Natural killer cell (primary cell): ENCODE results near the gene ZFR2. TPM values are rescaled to one million over a fixed set of nuclear protein-coding genes. Genes with fewer than 3 reads are reported as not detected.

Source experiments
- ATAC-seq, 3 donors: fragments of 150-1000 bp in 2 of 3; fragments of 200-7000 bp in 1 of 3; cut with Tn5 transposase; 1 replicate in 1 of 3; 2 replicates in 2 of 3; pipeline ENCODE4 v1.10.0; 2021; ENCODE audit warnings: mild to moderate bottlenecking in 2 of 3, moderate library complexity in 2 of 3
- DNase-seq, 2 donors: peaks; one replicate each; pipeline versions ENCODE4 v3.0.0 to v3.0.0-alpha.2; 2013 to 2021; ENCODE audit warnings: mixed read lengths in 1 of 2
- H3K27ac ChIP-seq: one replicate; pipeline ENCODE4 v1.5.1; 2013; ENCODE audit warnings: mild to moderate bottlenecking, low read length
- H3K27me3 ChIP-seq: one replicate; pipeline ENCODE4 v1.6.1; 2013; ENCODE audit warnings: low read length; ENCODE audit not compliant: control insufficient read depth, insufficient read depth
- H3K36me3 ChIP-seq: one replicate; pipeline ENCODE4 v1.6.1; 2013; ENCODE audit warnings: low read length; ENCODE audit not compliant: control insufficient read depth, insufficient read depth
- H3K4me1 ChIP-seq: one replicate; pipeline ENCODE4 v1.6.1; 2013; ENCODE audit warnings: low read length; ENCODE audit not compliant: control insufficient read depth, insufficient read depth
- H3K4me3 ChIP-seq: one replicate; pipeline ENCODE4 v1.5.1; 2013; ENCODE audit warnings: low read length
- H3K9me3 ChIP-seq: one replicate; pipeline ENCODE4 v1.6.1; 2013; ENCODE audit warnings: low read length; ENCODE audit not compliant: control insufficient read depth, insufficient read depth
- H3K27ac Mint-ChIP-seq, 2 donors: one replicate each; pipeline ENCODE4 v1.8.0; 2022; ENCODE audit warnings: mild to moderate bottlenecking in 2 of 2, mixed read lengths in 2 of 2, moderate library complexity in 1 of 2
- H3K27me3 Mint-ChIP-seq, 2 donors: one replicate each; pipeline ENCODE4 v1.8.0; 2022; ENCODE audit warnings: low read depth in 2 of 2, mixed read lengths in 2 of 2
- H3K36me3 Mint-ChIP-seq: one replicate; pipeline ENCODE4 v1.8.0; 2022; ENCODE audit warnings: mixed read lengths
- H3K4me1 Mint-ChIP-seq, 2 donors: one replicate each; pipeline ENCODE4 v1.8.0; 2022; ENCODE audit warnings: mixed read lengths in 2 of 2
- H3K4me3 Mint-ChIP-seq: one replicate; pipeline ENCODE4 v1.8.0; 2022; ENCODE audit warnings: mild to moderate bottlenecking, moderate library complexity, mixed read lengths
- H3K9me3 Mint-ChIP-seq, 2 donors: one replicate each; pipeline ENCODE4 v1.8.0; 2022; ENCODE audit warnings: mixed read lengths in 2 of 2
- CTCF ChIP-seq: fragments of 200-600 bp; IDR thresholded peaks from one replicate; pipeline ENCODE4 v1.8.0; 2022; ENCODE audit warnings: antibody characterized with exemption
- WGBS: methylation state at CpG from one replicate; pipeline ENCODE4 v1.1.7; 2013; ENCODE audit warnings: missing lambda C conversion rate; ENCODE audit not compliant: insufficient coverage; 5-methylcytosine and 5-hydroxymethylcytosine counted together
- intact Hi-C: fragments of 100-400 bp; cut with micrococcal nuclease; formaldehyde crosslinking; loops from one replicate; pipeline ENCODE4 v1.14.2; 2022
- total RNA-seq, 4 donors: library from RNA; stranded (reverse); fragments of 120-200 nt in 1 of 4; gene quantifications; one replicate each; pipeline versions ENCODE4 v1.2.3 to v1.2.4, GENCODE V29; 2013 to 2022

ZFR2 gene
- total RNA-seq, 3 donors from 2014 or later (not counting 1 experiment from before 2014, with no cell fraction given): 1.6 to 4.4 (median 1.7) TPM

GRCh38 chr19:3785938-3786824 is 82.7 kb downstream of the ZFR2 start, which contains the start of gene MATK:
MATK (minus strand) TSS chr19:3786381; CDS start chr19:3785135, 1,246 bp downstream.
- Histone ChIP-seq H3K4me1 (peaks cover 77% of the 10 kb centered on the region), H3K36me3 (peaks cover 32% of the 10 kb centered on the region), H3K4me3 (peak within 1 kb of the TSS; percentile 90), H3K9me3 (peaks cover 20% of the 10 kb centered on the region), H3K27ac (peak within 1 kb of the TSS; percentile 73), H3K27me3 (no peaks in the 10 kb centered on the region)
- Mint-ChIP-seq H3K4me3 (peak within 1 kb of the TSS; percentile 90), H3K36me3 (peaks cover 8% of the 10 kb centered on the region), H3K9me3 (peaks cover 3 to 5% of the 10 kb centered on the region in 2 donors), H3K4me1 (peaks cover 39 to 61% of the 10 kb centered on the region in 2 donors), H3K27ac (peak within 1 kb of the TSS; percentile 83 to 93), H3K27me3 (no peaks in the 10 kb centered on the region)
- 1% methylated on average over 100 of the region's 101 CpGs for WGBS
- no peak for TF ChIP-seq CTCF
- peak; percentile 56 to 58 for DNase-seq
- ATAC-seq: peak; percentile 29 to 39 (median 33)
- intact Hi-C loops: loop anchor here (2.0 to 10.0 kb wide), 2 partner anchors 13 to 199 kb away; partner anchors contain the start of gene EEF2

- H3K27ac ChIP-seq: peak overlapping the region; percentile 73
- peaks cover 8% of the 10 kb centered on the region for H3K36me3 Mint-ChIP-seq
- WGBS: under 1% methylated on average over 44 of the region's 47 CpGs
- DNase-seq (no peak), ATAC-seq (peak in 1 of 3 donors; percentile 3)
- H3K27me3 Mint-ChIP-seq: no peaks in the 10 kb centered on the region
- no peak for TF ChIP-seq CTCF
- H3K4me3 Mint-ChIP-seq: peak overlapping the region; percentile 90
- H3K27me3 ChIP-seq: no peaks in the 10 kb centered on the region
- peak overlapping the region; percentile 83 to 93 for H3K27ac Mint-ChIP-seq
- H3K36me3 ChIP-seq: peaks cover 35% of the 10 kb centered on the region
- peaks cover 3 to 5% of the 10 kb centered on the region in 2 donors for H3K9me3 Mint-ChIP-seq
- H3K4me3 ChIP-seq: peak overlapping the region; percentile 90
- intact Hi-C loops: loop anchor here (2.0 to 10.0 kb wide), 2 partner anchors 13 to 199 kb away; partner anchors contain the start of gene EEF2
- H3K4me1 Mint-ChIP-seq: peaks cover 34 to 60% of the 10 kb centered on the region in 2 donors
- peaks cover 20% of the 10 kb centered on the region for H3K9me3 ChIP-seq
- peaks cover 77% of the 10 kb centered on the region for H3K4me1 ChIP-seq
Observed at GRCh38 chr19:3785451-3785937, 83.3 kb downstream of the ZFR2 start.

GRCh38 chr19:3784607-3785450 is 84.0 kb downstream of the ZFR2 start:
- Mint-ChIP-seq H3K27ac (peak overlapping the region; percentile 83 to 93), H3K9me3 (peaks cover 3 to 5% of the 10 kb centered on the region in 2 donors), H3K4me1 (peaks cover 28 to 53% of the 10 kb centered on the region in 2 donors), H3K27me3 (no peaks in the 10 kb centered on the region), H3K4me3 (peak overlapping the region; percentile 90), H3K36me3 (peaks cover 8% of the 10 kb centered on the region)
- WGBS: 21% methylated on average over 23 of the region's 25 CpGs
- intact Hi-C loops: loop anchor here (2.0 to 10.0 kb wide), 2 partner anchors 14 to 200 kb away; partner anchors contain the start of gene EEF2
- H3K4me3 ChIP-seq: peak overlapping the region; percentile 90
- TF ChIP-seq CTCF: no peak
- peaks cover 70% of the 10 kb centered on the region for H3K4me1 ChIP-seq
- peak overlapping the region; percentile 73 for H3K27ac ChIP-seq
- ATAC-seq: no peak
- H3K9me3 ChIP-seq: peaks cover 20% of the 10 kb centered on the region
- peak in 1 of 2 donors; percentile 20 for DNase-seq
- no peaks in the 10 kb centered on the region for H3K27me3 ChIP-seq
- peaks cover 35% of the 10 kb centered on the region for H3K36me3 ChIP-seq
